GM12801 (cell line): ENCODE data around the gene OSBPL1A.

Source experiments
- CTCF ChIP-seq: IDR thresholded peaks from one replicate; pipeline ENCODE4 v1.5.1; 2011; ENCODE audit warnings: control low read depth; ENCODE audit not compliant: insufficient read length; ENCODE audit errors: extremely low read depth

Gene OSBPL1A

GRCh38 chr18:24273596-24273995 lies 124.0 kb downstream of the OSBPL1A start:
- no peak for TF ChIP-seq CTCF

- TF ChIP-seq CTCF, result no peak
These were observed 125.4 kb downstream of the OSBPL1A start for GRCh38 chr18:24272229-24272525.

GRCh38 chr18:24271381-24272228 lies 126.0 kb downstream of the OSBPL1A start:
- TF ChIP-seq CTCF, result no peak

GRCh38 chr18:24270937-24271380 lies 126.7 kb downstream of the OSBPL1A start:
- no peak for TF ChIP-seq CTCF

GRCh38 chr18:24270358-24270936 lies 127.2 kb downstream of the OSBPL1A start:
- TF ChIP-seq CTCF, result no peak

- no peak for TF ChIP-seq CTCF
These were observed 128.7 kb downstream of the OSBPL1A start for GRCh38 chr18:24268784-24269550.

- TF ChIP-seq CTCF, result no peak
These were observed 129.7 kb downstream of the OSBPL1A start for GRCh38 chr18:24267878-24268277.
